HG02870 (cell line): ENCODE measurements around the gene SUSD4.

ENCODE experiments used
- ATAC-seq: cut with Tn5 transposase; IDR thresholded peaks from one replicate; pipeline ENCODE4 v1.9.1; 2021; ENCODE audit warnings: mild to moderate bottlenecking, moderate library complexity; ENCODE audit not compliant: unreplicated experiment

Gene SUSD4

DNA sequence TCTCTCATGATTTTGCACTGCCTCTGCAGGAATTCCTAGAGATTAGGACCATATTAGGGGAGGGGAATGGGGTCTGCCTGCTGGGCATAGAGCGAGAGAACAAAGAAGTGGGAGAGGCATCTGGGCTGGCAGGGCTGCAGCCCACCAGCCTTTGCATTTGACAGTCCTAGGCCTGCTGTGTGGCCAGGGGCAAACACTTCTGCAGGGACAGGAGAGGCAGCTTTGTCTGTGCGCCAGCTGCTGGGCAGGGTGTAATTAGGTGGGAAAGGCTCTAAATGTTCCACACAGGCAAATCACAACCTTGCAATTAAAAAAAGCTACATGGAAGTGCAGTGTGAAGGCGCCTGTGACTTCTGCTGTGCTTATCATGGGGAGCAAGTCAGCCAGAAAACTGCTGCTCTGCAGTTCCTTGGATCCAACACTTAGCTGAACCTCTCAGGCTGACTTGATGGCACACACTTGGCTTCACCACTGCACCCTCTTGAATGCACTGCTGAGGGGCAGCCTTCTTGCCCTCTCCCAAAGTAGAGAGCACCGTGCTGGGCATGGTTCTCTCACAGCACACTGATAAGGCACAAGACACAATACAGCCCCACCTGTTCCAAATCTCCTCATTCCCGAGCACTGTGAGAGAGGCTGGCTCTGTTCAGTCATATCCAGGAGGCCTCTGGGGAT, 147.3 kb downstream of the SUSD4 start:
- no peak for ATAC-seq

GRCh38 chr1:223216074-223216473, 147.9 kb downstream of the SUSD4 start:
- ATAC-seq: no peak

DNA sequence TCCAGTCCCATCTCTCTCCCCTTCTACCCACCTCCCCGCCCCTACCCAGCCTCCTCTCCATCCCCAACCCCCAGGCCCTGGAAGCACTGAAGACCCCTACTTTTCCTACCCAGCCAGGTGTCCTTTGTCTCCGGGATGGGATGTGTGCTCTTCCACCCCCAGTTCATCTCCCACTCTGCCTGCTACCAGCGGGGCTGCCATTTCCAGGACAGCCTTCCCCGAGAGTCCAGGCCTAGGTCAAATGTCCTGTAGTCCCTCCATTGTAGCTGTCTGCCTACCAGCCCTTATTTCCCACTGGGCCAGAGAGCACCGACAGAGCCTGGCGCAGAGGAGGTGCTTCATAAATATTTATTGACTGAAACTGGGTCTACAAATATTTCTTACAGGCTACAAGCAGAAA, 148.9 kb downstream of the SUSD4 start:
- no peak for ATAC-seq

DNA sequence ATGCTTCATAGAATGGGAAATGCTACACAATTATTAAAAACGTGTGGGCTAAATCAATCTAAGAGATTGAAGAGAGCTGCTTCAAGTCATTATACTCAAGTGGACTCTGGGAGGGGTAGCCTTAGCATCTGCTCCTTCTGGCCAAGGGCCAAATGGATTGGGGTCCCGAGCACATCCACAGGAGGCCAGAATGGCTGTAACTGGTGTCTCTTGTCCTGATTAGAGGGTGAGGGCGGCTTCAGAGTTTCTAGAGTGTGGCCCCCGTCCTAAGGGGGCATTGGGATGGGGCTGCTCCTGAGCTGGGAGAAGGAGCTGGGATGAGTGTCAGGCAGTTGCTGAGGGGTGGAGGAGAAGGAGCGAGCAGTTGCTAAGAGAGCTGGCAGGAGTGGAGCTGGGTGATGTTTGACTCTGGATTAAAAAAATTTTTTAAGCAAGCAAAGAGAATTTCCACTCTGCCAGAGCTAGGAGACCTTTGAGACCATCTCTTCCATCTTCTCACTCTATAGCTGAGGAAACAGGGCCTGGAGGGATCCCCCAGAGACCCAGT, 149.6 kb downstream of the SUSD4 start:
- ATAC-seq: no peak

GRCh38 chr1:223212441-223212840, 151.5 kb downstream of the SUSD4 start:
- no peak for ATAC-seq

DNA sequence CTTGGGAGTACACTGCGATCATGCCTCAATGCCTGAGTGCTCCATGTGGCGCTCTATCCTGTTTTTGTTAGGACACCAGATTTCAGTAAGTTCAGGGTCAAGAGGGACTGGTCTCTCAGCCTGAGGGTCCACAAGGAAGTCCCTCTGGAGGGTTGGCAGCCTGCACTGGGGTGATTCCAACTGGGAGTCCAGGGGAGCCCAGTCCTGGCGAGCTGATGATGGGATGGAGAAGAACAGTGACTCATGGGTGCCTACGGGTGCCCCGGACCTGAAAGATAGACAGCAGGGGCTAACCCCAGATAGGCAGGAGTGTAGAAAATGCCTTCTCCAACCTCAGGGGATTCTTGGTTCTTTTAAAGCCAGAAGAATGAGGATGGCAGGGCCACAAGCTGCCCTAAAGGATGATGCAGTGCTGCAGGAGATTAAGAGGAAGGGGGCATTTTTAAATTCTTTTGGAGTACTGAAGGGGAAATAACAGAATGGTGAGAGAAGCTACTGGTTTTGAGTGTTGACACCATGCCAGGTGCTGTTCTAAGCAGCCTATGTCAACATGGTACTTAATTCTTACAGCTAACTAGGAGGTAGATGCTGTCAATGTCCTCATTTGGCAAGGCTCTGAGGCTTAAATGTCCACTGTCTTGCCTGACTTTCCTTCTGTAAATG, 152.5 kb downstream of the SUSD4 start:
- no peak for ATAC-seq

- ATAC-seq: no peak
These were observed 153.2 kb downstream of the SUSD4 start for GRCh38 chr1:223210788-223211120.

GRCh38 chr1:223209992-223210787, 153.8 kb downstream of the SUSD4 start:
- no peak for ATAC-seq

DNA sequence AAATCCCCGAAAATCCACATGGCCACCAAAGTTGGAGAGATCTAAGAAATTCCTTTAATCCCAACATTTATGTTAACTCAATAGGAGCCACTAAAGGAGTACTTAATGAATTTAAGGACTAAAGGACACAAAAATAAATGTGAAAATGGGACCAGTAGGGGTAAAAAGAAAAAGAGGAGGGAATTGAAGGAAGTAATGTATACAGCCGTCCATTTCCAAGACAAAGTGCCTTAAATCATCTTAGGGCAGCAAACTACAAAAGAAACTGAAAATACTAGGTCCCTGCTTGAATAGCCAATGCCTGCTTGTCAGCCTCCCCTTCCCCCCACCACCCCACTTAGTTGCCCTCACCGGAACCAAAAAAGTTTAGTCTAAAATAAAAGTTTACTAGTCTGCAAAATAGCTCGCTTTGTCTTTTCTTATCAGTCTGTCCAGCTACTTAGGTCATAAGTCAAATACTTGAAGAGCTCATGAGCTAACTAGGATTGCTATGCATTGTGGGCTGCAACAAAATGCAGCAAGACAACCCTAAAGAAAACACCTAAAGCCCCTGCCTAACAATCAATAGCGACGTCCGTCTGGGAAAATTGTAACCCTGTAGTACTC, 154.6 kb downstream of the SUSD4 start:
- ATAC-seq: no peak

DNA sequence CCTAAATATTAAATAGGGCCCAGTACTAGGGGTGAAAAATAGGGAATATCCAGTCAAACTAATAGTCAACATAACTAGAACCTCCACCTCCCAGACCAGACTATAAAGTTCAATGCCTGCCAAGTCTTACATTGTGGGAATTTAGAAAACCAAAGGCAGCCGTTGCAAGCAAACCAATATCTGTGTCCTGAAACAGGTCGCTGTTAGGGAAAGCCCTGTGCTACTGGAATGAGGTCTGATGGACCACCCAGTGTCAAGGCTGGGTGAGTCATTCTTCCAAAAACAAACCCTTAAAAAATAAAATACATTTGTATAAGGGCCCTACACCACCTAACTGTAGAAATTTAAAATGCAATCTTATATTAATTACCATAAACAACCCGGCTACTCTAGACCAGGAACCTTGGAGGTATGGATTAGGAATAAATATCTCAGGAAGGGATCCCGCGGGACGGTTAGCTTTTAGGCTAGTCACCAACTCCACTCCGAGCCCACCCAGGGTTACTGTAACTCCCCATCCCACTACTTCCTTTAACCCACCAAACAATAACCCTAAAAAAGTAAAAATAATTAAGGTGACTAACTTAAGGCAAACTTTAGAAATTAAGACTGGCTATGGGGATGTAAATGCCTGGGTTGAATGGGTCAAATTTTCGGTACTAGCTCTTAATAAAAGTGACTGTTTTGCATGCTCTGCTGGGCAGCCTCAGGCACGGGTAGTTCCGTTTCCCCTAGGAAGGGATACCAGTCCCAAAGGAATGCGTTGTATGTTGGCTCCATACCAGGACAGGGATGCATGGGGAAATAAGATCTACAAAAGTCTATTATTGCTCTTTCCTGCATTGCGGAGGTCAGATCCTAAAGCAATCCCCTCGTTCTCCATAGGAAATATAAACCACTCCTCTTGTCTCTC, 155.6 kb downstream of the SUSD4 start:
- ATAC-seq: no peak

DNA sequence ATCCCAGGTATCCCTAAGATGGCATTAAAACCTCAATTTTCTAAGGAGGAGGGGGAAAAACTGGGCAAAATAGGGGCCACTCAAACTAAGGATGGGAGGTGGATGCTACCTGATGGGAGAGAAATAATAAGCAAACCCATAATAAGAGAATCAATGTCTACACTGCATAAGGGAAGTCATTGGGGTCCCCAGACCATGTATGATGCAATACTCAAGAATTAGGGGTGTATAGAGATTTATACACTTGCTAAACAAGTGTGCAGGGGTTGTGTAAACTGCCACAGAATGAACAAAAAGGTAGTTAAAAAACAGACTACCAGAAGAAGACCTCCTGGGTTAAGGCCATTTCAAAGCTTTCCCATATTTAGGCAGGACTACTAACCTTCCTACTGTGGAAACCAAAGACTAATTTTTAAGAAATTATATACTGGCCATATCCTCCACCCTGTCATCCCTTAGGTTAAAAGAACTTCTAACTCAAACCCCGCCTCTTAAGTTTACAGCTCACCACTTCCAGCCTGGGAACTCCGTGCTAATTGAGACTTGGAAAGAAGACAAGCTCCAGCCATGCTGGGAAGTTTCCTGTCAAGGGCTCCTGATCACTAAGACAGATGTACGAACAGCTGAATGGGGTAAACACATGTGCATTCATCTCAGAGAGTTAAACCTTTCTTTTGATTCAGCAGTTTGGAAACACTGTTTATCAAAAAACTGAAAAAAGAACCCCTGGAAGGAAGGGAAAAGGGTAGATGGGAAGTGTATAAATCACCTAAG, 156.5 kb downstream of the SUSD4 start:
- no peak for ATAC-seq

DNA sequence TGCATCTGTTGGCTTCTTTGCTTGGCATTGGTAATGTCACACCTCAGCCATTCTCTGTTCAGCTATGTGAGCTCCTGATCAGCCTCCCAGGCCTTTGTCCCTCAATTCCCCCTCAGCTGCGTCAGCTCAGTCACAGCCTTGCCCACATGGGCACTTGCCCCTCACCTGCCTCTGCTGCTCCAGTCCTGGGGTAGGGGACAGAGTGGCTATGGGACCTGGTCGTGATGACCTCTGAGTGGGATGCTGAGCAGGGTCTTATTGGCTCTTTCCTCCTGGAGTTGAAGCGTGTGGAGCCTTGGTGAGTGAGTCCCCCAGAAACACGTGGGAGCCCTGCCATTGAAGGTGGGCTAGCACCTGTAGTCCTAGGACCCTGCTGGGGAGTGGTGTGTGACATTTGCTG, 159.6 kb downstream of the SUSD4 start:
- ATAC-seq: no peak

- no peak for ATAC-seq
These were observed 160.3 kb downstream of the SUSD4 start for GRCh38 chr1:223203694-223204093.

GRCh38 chr1:223203034-223203408, 161.0 kb downstream of the SUSD4 start:
- no peak for ATAC-seq

DNA sequence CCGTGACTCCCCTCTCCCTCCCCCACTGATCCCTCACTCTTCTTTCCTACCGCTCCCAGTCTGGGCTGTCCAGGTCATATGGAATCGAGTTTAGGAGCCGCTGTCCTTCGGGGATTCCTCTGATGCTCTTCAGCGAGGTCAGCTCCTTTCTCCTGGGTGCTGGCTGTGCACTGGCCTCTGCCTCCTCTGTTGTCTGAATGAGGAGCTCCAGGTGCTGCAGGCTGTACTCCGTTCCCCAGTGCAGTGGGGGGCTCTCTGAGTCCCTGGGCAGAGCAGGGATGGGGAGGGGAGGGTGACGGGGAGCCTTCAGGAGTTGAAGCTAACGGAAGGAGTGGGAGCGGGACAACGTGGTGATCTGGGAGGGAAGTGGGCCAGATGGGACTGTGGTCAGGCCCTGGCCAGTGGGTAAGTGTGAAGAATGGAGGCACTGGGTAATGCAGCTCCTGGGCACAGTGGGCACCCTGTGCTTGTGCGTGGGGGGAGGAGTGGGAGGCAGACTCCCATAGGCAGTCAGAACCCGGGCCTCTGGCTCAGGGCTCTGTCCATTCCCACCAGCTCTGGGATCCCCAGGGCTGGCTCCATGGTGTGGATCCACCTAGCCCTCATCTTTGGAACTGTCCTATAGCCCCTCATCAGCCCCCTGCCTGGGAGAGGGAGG, 161.5 kb downstream of the SUSD4 start:
- ATAC-seq: no peak

DNA sequence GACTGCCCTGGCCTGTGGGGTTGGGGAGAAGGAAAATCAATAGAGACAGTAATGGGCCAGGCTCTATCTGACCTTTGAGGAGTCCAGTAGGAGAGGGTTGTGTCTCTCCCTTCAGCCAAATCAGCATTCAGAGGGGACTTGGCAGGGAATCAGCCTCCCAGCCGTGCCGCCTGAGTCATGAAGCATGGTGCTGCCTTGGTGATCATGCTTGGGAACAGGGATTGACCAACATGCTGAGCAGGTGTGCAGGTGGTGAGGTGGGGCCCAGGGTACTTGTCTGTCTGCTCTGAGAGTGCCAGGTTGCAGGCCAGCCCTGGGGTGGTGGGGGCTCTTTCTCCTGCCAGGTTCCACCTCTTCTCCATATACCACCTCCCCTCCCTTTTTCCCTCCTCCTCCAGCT, 162.0 kb downstream of the SUSD4 start:
- no peak for ATAC-seq

- no peak for ATAC-seq
These were observed 163.1 kb downstream of the SUSD4 start for GRCh38 chr1:223200903-223201302.

- ATAC-seq: no peak
These were observed 164.8 kb downstream of the SUSD4 start for GRCh38 chr1:223199094-223199647.

- ATAC-seq: no peak
These were observed 165.4 kb downstream of the SUSD4 start for GRCh38 chr1:223198628-223198965.
